HG03575 (cell line): ENCODE results near the gene IRAK1.

ENCODE experiments used
- ATAC-seq: cut with Tn5 transposase; IDR thresholded peaks from one replicate; pipeline ENCODE4 v1.9.1; 2021; ENCODE audit not compliant: unreplicated experiment, insufficient number of reproducible peaks, low FRiP score; ENCODE audit errors: extremely low read depth

The IRAK1 gene

DNA sequence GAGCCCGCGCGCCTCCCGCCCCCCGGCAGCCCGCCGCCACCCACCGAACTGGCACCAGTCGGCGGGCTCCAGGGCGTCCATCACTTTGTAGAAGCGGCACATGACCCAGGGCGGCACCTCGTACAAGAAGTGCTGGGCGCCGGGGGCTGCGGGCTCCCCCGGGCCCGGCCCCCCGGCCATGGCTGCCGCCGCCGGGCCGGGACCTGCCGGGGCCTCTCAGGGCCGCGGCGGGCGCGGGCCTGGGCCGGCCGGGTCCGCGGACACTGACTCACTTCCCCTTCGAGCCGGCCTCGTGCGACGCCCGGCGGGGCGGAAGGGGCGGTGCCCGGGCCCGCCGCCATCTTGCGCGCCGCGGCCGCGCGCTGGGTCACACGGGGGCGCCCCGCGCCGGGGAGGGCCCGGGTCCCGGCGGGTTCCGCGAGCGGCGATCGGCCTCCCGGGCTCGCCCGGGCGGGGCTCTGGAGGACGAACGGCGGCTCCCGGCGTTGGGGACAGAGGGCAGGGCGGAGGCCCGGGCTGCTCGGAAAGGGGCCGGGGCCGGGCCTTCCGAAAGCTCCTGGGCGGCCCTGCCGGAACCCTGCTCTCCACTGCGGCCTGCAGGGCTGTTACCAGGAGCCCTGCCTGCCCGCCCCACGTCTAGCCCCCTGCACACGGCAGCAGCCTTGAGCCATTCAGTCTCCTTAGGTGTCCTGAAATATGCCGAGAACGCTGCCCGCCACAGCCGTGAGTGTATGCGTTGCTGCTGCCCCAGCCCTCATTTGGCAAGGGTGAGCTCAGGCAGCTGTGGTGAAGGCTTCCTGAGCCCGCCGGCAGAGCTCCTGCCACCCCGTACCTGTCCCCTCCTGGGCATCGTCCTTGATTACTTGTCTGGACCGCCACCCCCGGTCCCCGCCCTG lies at the start of gene IRAK1:
Gene IRAK1 (minus strand): TSS at position 270 of the 896 bp plus-strand sequence. CDS start 90 bp downstream, at position 180.
- no peak for ATAC-seq

DNA sequence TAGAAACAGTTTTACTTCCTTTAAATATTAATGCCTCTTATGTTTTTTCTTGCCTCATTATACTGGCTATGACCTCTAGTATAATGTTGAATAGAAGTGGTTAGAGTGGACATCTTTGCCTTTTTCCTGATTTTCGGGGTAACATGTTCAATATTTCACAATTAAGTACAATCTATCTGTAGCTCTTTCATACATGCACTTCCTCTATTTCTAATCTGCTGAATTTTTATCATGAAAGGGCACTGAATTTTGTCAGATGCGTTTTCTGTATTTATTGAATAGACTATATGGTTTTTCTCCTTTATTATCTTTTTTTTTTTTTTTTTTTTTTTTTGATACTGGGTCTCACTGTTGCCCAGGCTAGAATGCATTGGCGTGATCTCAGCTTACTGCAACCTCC lies 48.9 kb upstream of the IRAK1 start:
- ATAC-seq, result no peak

- no peak for ATAC-seq
These were observed 45.1 kb upstream of the IRAK1 start for GRCh38 chrX:154064637-154065435.

- no peak for ATAC-seq
These were observed 43.5 kb upstream of the IRAK1 start for GRCh38 chrX:154063234-154063633.

- no peak for ATAC-seq
These were observed 42.1 kb upstream of the IRAK1 start for GRCh38 chrX:154061801-154062200.

DNA sequence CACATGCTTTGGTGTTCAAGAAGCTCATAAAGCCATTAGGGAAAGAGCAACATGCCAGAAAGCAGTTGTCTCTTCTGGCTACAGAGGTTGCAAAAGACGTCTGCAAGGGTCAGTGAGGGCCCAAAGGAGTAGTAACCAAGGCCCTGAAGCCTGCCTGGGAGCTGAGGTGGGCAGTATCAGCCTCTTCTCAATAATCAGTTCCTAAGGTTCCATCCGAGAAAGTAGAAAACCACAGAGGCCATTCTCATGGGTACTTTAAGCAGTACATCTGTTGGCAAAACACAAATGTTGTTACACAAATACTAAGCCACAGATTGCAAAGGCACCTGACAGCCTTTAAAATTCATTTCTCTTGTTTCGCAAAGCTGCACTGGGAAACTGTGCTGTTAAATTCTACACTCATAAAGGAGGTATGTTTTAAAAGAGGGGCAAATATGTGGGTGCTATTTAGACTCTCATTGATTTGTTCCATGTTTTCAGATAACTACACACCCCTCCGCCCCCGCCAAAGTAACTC lies 40.1 kb upstream of the IRAK1 start:
- no peak for ATAC-seq

DNA sequence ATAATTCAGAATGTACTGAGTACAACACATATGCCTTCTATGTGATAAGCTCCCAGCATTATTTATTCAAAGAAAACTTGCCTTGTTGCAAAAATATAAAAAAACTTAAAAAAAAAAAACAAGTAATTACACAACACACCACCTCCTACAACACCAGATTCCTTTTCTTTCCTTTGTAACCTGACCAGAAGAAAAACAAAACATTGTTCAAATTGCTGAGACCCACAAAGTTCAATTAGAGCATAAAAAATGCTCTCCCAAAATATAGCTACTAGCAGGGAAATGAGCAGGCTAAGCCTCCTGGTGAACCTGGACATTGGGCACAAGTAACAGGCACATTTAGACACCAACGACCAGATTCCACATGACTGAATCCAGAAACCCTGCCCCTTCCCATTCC lies 39.5 kb upstream of the IRAK1 start:
- ATAC-seq, result no peak

- ATAC-seq, result no peak
These were observed 38.7 kb upstream of the IRAK1 start for GRCh38 chrX:154058214-154058997.

DNA sequence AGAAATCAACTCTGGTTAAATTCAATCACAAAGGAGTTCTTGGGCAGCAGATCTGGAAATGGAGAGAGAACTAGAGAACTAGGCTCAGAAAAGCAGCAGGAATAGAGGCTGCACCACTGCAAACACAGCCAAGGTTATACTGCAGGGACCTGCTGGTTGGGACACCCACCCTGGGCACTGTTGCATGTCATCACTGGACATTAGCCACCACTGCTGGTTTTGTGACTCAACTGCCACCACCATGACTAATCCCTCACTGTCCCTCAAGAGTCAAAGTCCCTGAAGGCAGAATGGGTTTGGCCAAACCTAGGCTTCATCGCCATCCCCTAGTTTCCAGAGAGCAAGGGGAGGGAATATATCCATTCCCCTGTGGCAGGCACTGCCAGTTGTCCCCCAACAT lies 38.1 kb upstream of the IRAK1 start:
- ATAC-seq, result no peak

DNA sequence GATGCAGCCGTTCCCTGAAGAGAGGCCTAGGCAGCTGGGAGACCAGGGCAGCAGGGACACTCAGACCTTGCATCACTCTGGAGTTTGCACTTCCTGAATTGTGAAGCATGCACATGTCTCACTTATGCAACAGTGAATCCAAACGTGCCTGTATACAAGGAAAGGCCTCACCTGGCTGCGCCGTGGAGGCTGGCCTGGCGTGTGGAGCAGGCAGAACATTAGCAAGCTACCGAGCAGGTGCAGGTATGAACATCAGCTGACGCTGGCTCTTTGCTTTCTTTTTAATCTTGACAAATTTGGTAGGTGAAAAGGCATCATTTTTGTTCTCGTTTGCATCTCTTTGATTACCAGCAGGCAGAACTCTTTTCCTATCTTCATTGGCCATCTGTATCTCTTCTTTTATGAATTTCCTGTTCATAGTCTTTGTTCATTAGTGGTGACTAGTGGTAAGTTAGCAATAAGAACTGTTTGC lies 37.1 kb upstream of the IRAK1 start:
- no peak for ATAC-seq

GRCh38 chrX:154051201-154051810 lies 31.6 kb upstream of the IRAK1 start:
- no peak for ATAC-seq

GRCh38 chrX:154050113-154050495 lies 30.4 kb upstream of the IRAK1 start:
- ATAC-seq, result no peak

GRCh38 chrX:154049209-154050112 lies 29.8 kb upstream of the IRAK1 start:
- no peak for ATAC-seq

GRCh38 chrX:154048398-154048797 lies 28.7 kb upstream of the IRAK1 start:
- no peak for ATAC-seq

DNA sequence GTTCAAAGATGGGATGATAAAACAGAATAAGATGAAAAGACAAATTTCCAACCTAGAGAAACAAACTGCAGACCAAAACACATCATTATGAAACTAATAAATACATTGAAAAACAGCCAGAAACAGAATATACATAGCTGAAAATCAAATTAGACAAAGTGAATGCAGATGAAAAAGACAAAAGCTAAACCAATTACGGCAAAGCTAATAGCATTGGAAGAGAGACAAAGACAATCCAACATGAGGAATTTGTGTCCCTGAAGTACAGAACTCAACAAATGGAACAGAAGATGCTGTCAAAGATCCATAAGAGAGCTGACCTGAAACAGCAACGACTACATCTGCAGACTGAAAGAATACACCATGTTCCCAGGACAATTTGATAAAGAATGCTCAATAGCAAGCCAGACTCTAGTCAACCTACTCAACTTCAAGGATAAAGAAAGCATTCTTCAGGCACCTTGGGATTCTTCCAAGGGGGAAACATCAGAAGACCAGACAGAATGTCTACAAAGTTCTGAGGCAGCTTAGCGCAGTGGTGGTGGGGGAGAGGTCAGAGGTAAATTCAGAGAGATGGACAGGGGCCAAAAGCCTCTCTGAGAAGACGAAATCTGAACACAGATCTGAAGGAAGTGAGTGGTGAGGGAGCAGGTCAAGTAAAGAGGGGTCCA lies 27.4 kb upstream of the IRAK1 start:
- ATAC-seq, result no peak

GRCh38 chrX:154046031-154046781 lies 26.5 kb upstream of the IRAK1 start:
- no peak for ATAC-seq

- ATAC-seq, result no peak
These were observed 24.4 kb upstream of the IRAK1 start for GRCh38 chrX:154044091-154044490.
